HFFc6 (cell line): ENCODE data around the gene SHC2. TPM values are rescaled to one million over a fixed set of nuclear protein-coding genes. Genes with fewer than 3 reads are reported as not detected.

Source experiments
- DNase-seq: peaks from one replicate; pipeline ENCODE4 v3.0.0-alpha.2; 2018
- H3K27ac Mint-ChIP-seq: 2 replicates; pipeline ENCODE4 v1.8.0; 2020; ENCODE audit warnings: mild to moderate bottlenecking, mixed read lengths
- H3K27me3 Mint-ChIP-seq: 2 replicates; pipeline ENCODE4 v1.8.0; 2021; ENCODE audit warnings: mild to moderate bottlenecking, moderate library complexity, mixed read lengths; ENCODE audit not compliant: insufficient read depth
- H3K36me3 Mint-ChIP-seq: 2 replicates; pipeline ENCODE4 v1.8.0; 2021; ENCODE audit warnings: low read depth, mixed read lengths
- H3K4me1 Mint-ChIP-seq: 2 replicates; pipeline ENCODE4 v1.8.0; 2020; ENCODE audit warnings: low read depth, mixed read lengths
- H3K4me3 Mint-ChIP-seq: 2 replicates; pipeline ENCODE4 v1.8.0; 2020; ENCODE audit warnings: mild to moderate bottlenecking, moderate library complexity, mixed read lengths
- H3K9me3 Mint-ChIP-seq: 2 replicates; pipeline ENCODE4 v1.8.0; 2020; ENCODE audit warnings: mild to moderate bottlenecking, mixed read lengths
- total RNA-seq, 6 experiments: library from RNA; stranded (reverse); fragmentation: NEBNext Ultra II Directional; extraction: Animal tissue kit (Norgen Biotek cat#: 25700); gene quantifications; 2 replicates in 1 of 6; 3 replicates in 5 of 6; pipeline ENCODE4 v1.2.3, GENCODE V29; 2021
- TF ChIP-seq, protein P1 (sequence below): fragments of 200-600 bp; sonication (generic); IDR thresholded peaks from 2 replicates; pipeline ENCODE4 v1.5.0; 2021; ENCODE audit warnings: antibody characterized with exemption, mild to moderate bottlenecking

The SHC2 gene
- total RNA-seq, 6 experiments from 2014 or later = not detected

- H3K4me3 Mint-ChIP-seq = no peak overlapping the region
- no peak for DNase-seq
- no peaks in the 10 kb centered on the region for H3K36me3 Mint-ChIP-seq
- peaks cover 2% of the 10 kb centered on the region; the same call in 1 of the 2 replicates for H3K27me3 Mint-ChIP-seq
- H3K9me3 Mint-ChIP-seq = no peaks in the 10 kb centered on the region
- no peak overlapping the region for H3K27ac Mint-ChIP-seq
- TF ChIP-seq, protein P1, sequence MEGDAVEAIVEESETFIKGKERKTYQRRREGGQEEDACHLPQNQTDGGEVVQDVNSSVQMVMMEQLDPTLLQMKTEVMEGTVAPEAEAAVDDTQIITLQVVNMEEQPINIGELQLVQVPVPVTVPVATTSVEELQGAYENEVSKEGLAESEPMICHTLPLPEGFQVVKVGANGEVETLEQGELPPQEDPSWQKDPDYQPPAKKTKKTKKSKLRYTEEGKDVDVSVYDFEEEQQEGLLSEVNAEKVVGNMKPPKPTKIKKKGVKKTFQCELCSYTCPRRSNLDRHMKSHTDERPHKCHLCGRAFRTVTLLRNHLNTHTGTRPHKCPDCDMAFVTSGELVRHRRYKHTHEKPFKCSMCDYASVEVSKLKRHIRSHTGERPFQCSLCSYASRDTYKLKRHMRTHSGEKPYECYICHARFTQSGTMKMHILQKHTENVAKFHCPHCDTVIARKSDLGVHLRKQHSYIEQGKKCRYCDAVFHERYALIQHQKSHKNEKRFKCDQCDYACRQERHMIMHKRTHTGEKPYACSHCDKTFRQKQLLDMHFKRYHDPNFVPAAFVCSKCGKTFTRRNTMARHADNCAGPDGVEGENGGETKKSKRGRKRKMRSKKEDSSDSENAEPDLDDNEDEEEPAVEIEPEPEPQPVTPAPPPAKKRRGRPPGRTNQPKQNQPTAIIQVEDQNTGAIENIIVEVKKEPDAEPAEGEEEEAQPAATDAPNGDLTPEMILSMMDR = no peak
- H3K4me1 Mint-ChIP-seq = peaks cover 16% of the 10 kb centered on the region
Observed at GRCh38 chr19:504616-505015, 43.8 kb upstream of the SHC2 start.

DNA sequence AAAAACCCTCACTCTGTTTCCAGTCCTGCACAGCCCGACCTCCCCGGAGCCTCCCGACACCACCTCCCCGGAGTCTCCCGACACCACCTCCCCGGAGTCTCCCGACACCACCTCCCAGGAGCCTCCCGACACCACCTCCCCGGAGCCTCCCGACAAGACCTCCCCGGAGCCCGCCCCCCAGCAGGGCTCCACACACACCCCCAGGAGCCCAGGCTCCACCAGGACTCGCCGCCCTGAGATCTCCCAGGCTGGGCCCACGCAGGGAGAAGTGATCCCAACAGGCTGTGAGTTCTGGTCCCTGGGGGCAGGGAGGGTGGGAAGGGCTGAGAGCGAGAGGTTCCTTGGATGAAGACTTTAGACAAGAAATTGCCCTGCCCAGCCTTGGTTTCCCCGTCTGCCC lies 40.8 kb upstream of the SHC2 start:
- TF ChIP-seq, protein P1 = no peak
- no peak for DNase-seq
- Mint-ChIP-seq H3K27me3 (peaks cover 2% of the 10 kb centered on the region; the same call in 1 of the 2 replicates), H3K4me3 (no peak overlapping the region), H3K36me3 (no peaks in the 10 kb centered on the region), H3K4me1 (0 out of 2 replicates have a peak, but pooled peaks cover 4% of the 10 kb centered on the region), H3K9me3 (no peaks in the 10 kb centered on the region), H3K27ac (no peak overlapping the region)

DNA sequence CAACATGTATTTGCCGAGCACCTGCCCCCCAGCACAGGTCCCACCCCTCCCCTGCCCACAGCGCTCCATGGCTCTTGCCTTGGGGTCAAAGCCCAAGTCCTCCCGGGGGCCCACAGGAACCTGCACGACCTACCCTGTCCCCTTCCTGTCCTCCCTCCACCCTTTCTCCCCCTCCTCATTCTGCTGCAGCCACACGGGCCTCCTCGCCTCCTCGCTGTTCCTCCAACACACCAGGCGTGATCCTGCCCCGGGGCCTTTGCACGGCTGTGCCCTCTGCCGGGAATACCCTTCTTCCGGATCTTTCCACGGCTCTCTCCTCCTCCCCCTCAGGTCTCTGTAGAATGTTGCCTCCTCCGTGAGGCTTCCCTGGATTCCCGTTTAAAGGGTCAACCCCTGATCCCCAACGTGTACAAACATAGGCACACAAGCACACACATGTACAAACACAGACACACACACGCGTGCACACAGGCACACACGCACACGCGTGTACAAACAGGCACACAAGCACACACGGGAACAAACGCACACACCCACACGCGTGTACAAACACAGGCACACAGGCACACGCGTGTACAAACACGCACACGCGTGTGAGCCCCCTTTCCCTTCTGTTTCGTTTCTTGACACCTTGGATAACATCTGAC lies 38.3 kb upstream of the SHC2 start:
- Mint-ChIP-seq H3K9me3 (no peaks in the 10 kb centered on the region), H3K4me3 (no peak overlapping the region), H3K27ac (no peak overlapping the region), H3K27me3 (peaks cover 6% of the 10 kb centered on the region), H3K36me3 (no peaks in the 10 kb centered on the region), H3K4me1 (no peaks in the 10 kb centered on the region)
- DNase-seq = no peak
- TF ChIP-seq, protein P1 = no peak

DNA sequence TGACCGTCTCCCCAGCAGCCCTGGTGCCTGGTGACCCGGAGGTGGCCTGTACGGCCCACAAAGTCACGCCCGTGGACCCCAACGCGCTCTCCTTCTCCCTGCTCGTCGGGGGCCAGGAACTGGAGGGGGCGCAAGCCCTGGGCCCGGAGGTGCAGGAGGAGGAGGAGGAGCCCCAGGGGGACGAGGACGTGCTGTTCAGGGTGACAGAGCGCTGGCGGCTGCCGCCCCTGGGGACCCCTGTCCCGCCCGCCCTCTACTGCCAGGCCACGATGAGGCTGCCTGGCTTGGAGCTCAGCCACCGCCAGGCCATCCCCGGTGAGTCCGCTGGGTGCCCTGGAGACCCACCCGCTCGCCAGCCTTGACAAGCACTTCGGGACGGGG lies 37.7 kb upstream of the SHC2 start:
- H3K36me3 Mint-ChIP-seq = peaks cover 4% of the 10 kb centered on the region; the same call in 1 of the 2 replicates

DNA sequence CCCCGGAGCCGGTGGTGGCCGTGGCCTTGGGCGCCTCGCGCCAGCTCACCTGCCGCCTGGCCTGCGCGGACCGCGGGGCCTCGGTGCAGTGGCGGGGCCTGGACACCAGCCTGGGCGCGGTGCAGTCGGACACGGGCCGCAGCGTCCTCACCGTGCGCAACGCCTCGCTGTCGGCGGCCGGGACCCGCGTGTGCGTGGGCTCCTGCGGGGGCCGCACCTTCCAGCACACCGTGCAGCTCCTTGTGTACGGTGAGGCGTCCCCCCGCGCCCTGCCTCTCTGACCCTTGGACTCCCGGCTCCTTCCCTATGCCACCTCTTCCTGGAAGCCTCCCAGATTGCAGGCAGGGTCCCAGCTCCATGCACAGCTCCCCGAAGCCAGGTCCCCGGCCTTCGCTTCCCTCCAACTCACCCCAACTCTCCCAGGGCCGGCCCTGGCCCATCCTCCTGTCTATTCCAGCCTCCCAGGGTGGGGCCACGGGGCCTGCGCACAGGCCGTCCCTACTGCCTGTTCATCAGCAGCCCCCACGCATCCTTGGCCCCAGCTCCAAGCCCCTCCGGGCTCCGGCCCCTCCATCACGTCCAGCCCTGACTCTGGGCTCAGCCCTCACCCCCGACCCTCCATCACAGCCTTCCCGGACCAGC lies 37.2 kb upstream of the SHC2 start:
- Mint-ChIP-seq H3K4me3 (no peak overlapping the region), H3K9me3 (peaks cover 9% of the 10 kb centered on the region), H3K36me3 (peaks cover 6% of the 10 kb centered on the region; the same call in 1 of the 2 replicates), H3K4me1 (no peaks in the 10 kb centered on the region), H3K27ac (no peak overlapping the region), H3K27me3 (peaks cover 8% of the 10 kb centered on the region)
- no peak for DNase-seq
- TF ChIP-seq, protein P1 = no peak

More for the DNA sequence above, 37.7 kb upstream of the SHC2 start:
- no peak overlapping the region for H3K27ac Mint-ChIP-seq
- no peak overlapping the region for H3K4me3 Mint-ChIP-seq
- peaks cover 4% of the 10 kb centered on the region for H3K9me3 Mint-ChIP-seq
- H3K4me1 Mint-ChIP-seq = no peaks in the 10 kb centered on the region
- H3K27me3 Mint-ChIP-seq = peaks cover 8% of the 10 kb centered on the region
- TF ChIP-seq, protein P1 = no peak
- DNase-seq = no peak
